ENCODE results near the gene LRRC38. TPM values are rescaled to one million over a fixed set of nuclear protein-coding genes. Genes with fewer than 3 reads are reported as not detected.

Gene LRRC38
- total and polyA plus RNA-seq, 2 of the 8 experiments (the other 6 are each of a cell fraction or from before 2014, with no cell fraction given): 0.17 to 0.63 TPM

DNA sequence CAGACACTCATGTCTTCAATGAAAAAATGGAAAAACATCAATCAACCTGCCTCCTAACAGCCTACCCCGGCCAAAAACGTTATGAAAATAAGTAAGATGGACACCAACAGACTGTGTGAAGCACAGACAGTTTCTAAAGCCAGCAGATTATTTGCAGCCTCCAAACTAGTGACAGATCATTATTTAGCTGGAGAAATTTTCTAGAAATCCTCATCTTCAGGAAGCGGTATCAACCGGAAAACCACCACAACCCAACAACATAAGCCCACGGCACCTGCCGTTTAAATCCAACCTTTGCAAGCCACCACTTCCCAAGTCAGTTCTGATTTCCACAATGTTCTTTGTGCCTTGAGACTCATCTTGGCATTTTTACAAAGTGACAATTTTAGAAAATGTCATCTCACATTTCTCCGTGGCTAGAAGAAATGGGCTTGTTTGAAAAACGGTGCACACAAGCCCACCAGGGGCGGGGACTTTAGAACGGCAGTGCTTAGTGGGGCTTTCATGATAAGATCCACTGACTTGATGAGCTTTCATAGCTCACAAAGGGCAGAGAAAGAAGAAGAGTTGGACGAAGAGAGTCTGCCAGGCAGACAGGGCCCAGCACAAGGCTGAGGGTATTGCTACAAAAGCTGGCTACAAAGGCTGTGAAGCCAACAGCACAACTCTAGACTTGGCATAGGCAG is 34.5 kb downstream of the LRRC38 start:
- no peaks in the 10 kb centered on the region for H3K79me2 ChIP-seq (ENCODE audit: control insufficient read depth in 1 of 2, insufficient read depth in 2 of 2, low read length in 2 of 2)
- no peaks in the 10 kb centered on the region for H3K79me1 ChIP-seq (ENCODE audit: low read depth, low read length)
- CTCF ChIA-PET (ENCODE audit: partially characterized antibody): interaction anchor here (0.6 to 1.6 kb wide), 2 partner anchors 17 to 487 kb away, joined by 3 to 5 read pairs; no protein-coding TSS in a partner anchor
- H3K4me1 ChIP-seq (replicated peaks in 1 of 4; ENCODE audit: control insufficient read depth in 3 of 4, insufficient read depth in 4 of 4, low read length in 3 of 4): no peaks in the 10 kb centered on the region
- H3K4me3 ChIP-seq (ENCODE audit: extremely low read depth in 1 of 4, insufficient read depth in 2 of 4, low read depth in 3 of 4, low read length in 4 of 4): no peak overlapping the region
- no peak overlapping the region for H3K23ac ChIP-seq (ENCODE audit: insufficient read length)
- H3K4me2 ChIP-seq (ENCODE audit: insufficient read depth in 1 of 2, low read depth in 2 of 2, low read length in 2 of 2): no peak overlapping the region
- no peak overlapping the region for H3K56ac ChIP-seq (replicated peaks; ENCODE audit: insufficient read length, low read depth, low read length)
- H2BK120ac ChIP-seq (replicated peaks; ENCODE audit: low read depth, low read length): no peak overlapping the region
- no peak overlapping the region for H2AK5ac ChIP-seq (ENCODE audit: low read depth, low read length)
- no peaks in the 10 kb centered on the region for H3K23me2 ChIP-seq (ENCODE audit: low read depth, low read length)
- H2AFZ ChIP-seq (ENCODE audit: low read length): no peak overlapping the region
- no peak overlapping the region for H2BK15ac ChIP-seq (ENCODE audit: low read length)
- H4K91ac ChIP-seq (replicated peaks; ENCODE audit: insufficient read length, low read length): no peak overlapping the region
- POLR2A ChIA-PET (ENCODE audit: partially characterized antibody): no interaction called here
- no peak overlapping the region for H3K14ac ChIP-seq (ENCODE audit: insufficient read length)
- no peaks in the 10 kb centered on the region for H4K20me1 ChIP-seq (replicated peaks in 1 of 2; ENCODE audit: control insufficient read depth in 1 of 2, insufficient read depth in 2 of 2, low read length in 2 of 2)
- H3K36me3 ChIP-seq (ENCODE audit: control insufficient read depth in 2 of 4, insufficient read depth in 4 of 4, low read length in 3 of 4): no peaks in the 10 kb centered on the region
- 90% methylated on average over 11 of the region's 11 CpGs; no CpG with 5 or more reads in 1 of the 2 experiments for WGBS, 2 experiments (ENCODE audit: extremely low coverage in 1 of 2, insufficient coverage in 1 of 2, insufficient read length in 1 of 2, insufficient replicate concordance in 2 of 2, low coverage in 1 of 2, low lambda C conversion rate in 2 of 2, missing lambda C conversion rate in 1 of 2)
- H3K27me3 ChIP-seq (replicated peaks in 1 of 4; ENCODE audit: control insufficient read depth in 3 of 4, extremely low read depth in 1 of 4, insufficient read depth in 3 of 4, low read length in 3 of 4): peaks cover 0 to 2% (median 0%) of the 10 kb centered on the region in 4 experiments; a peak in 1 of 7 replicates
- H2BK12ac ChIP-seq (ENCODE audit: low read depth, low read length): no peak overlapping the region
- no peak overlapping the region for H3K18ac ChIP-seq (ENCODE audit: extremely low read depth, low read length)
- H2BK5ac ChIP-seq (ENCODE audit: low read depth, low read length): no peak overlapping the region
- no peak overlapping the region for H3K4ac ChIP-seq (replicated peaks; ENCODE audit: insufficient read length, low read depth, low read length)
- DNase-seq (ENCODE audit: low read depth in 1 of 2, low spot score in 2 of 2) (no peak), FAIRE-seq (no peak)
- no peak overlapping the region for H4K5ac ChIP-seq (ENCODE audit: insufficient read length, low read depth, low read length)
- H3K9me3 ChIP-seq (ENCODE audit: insufficient read depth in 2 of 2, low read depth in 1 of 2, low read length in 1 of 2): peaks cover 25 to 56% of the 10 kb centered on the region in 2 experiments; a peak in 3 of 4 replicates
- H3K9ac ChIP-seq (replicated peaks in 1 of 4; ENCODE audit: extremely low read depth in 1 of 4, low read depth in 3 of 4, low read length in 3 of 4): no peak overlapping the region
- H4K8ac ChIP-seq (ENCODE audit: extremely low read depth, insufficient read depth, low read length): no peak overlapping the region
- H2BK20ac ChIP-seq (ENCODE audit: low read length): no peak overlapping the region
- H3K27ac ChIP-seq (ENCODE audit: low read depth, low read length): no peak overlapping the region
- TF ChIP-seq CBX8 (IDR thresholded peaks at IDR 0.05; ENCODE audit: borderline replicate concordance, low read depth, low read length): no peak
- no peak for TF ChIP-seq CBX5 (IDR thresholded peaks at IDR 0.05; ENCODE audit: low read depth, low read length)
- no peak for TF ChIP-seq SP1 (IDR thresholded peaks at IDR 0.05; ENCODE audit: low read depth, low read length)
- no peak for TF ChIP-seq TAF1 (IDR thresholded peaks at IDR 0.05; ENCODE audit: low read depth, low read length)
- TF ChIP-seq, protein P1, sequence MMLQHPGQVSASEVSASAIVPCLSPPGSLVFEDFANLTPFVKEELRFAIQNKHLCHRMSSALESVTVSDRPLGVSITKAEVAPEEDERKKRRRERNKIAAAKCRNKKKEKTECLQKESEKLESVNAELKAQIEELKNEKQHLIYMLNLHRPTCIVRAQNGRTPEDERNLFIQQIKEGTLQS (IDR thresholded peaks at IDR 0.05; ENCODE audit: insufficient read depth, low read depth, low read length): no peak
- no peak for TF ChIP-seq BCL11A (IDR thresholded peaks at IDR 0.05; ENCODE audit: low read depth in 2 of 2, low read length in 2 of 2)
- no peak for TF ChIP-seq EGR1 (IDR thresholded peaks at IDR 0.05; ENCODE audit: borderline replicate concordance, low read depth, low read length)
- no peak for TF ChIP-seq CHD2 (IDR thresholded peaks at IDR 0.05; ENCODE audit: low read length)
- TF ChIP-seq HDAC6 (IDR thresholded peaks at IDR 0.05; ENCODE audit: low read depth, low read length): no peak
- TF ChIP-seq RAD21 (IDR thresholded peaks at IDR 0.05 in 1 of 2, conservative IDR thresholded peaks at IDR 0.05 in 1 of 2; ENCODE audit: low read depth in 2 of 2, low read length in 2 of 2): no peak
- TF ChIP-seq TEAD4 (IDR thresholded peaks at IDR 0.05; ENCODE audit: low read depth, low read length): no peak
- TF ChIP-seq FOSL1 (IDR thresholded peaks at IDR 0.05; ENCODE audit: insufficient read depth, low read depth, low read length): no peak
